Measurements from ENCODE around the gene EMC9. TPM values are rescaled to one million over a fixed set of nuclear protein-coding genes. Genes with fewer than 3 reads are reported as not detected.

EMC9 gene
- total and polyA plus RNA-seq, 4 donors: 8.6 to 17.8 (median 13.4) TPM

- no peak for DNase-seq (ENCODE audit: low spot score)
- Histone ChIP-seq H3K27me3 (ENCODE audit: control insufficient read depth in 4 of 4, insufficient read depth in 4 of 4, low read length in 3 of 4) (no peaks in the 10 kb centered on the region), H3K27ac (ENCODE audit: low read depth in 1 of 2, low read length in 2 of 2) (no peak overlapping the region), H3K36me3 (ENCODE audit: control insufficient read depth in 4 of 4, insufficient read depth in 3 of 4, low read depth in 1 of 4, low read length in 3 of 4) (peaks cover 8 to 53% (median 48%) of the 10 kb centered on the region in 4 donors), H3K4me1 (ENCODE audit: control insufficient read depth in 4 of 4, insufficient read depth in 4 of 4, low read length in 3 of 4) (peaks cover 3 to 16% (median 12%) of the 10 kb centered on the region in 4 donors), H3K4me3 (ENCODE audit: low read depth in 1 of 3, low read length in 3 of 3) (no peak overlapping the region), H3K9ac (ENCODE audit: low read depth in 1 of 2, low read length in 2 of 2) (no peak overlapping the region), H3K9me3 (ENCODE audit: control insufficient read depth in 4 of 4, low read length in 3 of 4) (no peaks in the 10 kb centered on the region)
- 96% methylated on average over 16 of the region's 16 CpGs for WGBS
- no peak for TF ChIP-seq HNF4G (IDR thresholded peaks at IDR 0.05)
- no peak for TF ChIP-seq RAD21 (IDR thresholded peaks at IDR 0.05)
- no peak for TF ChIP-seq FOXA2 (IDR thresholded peaks at IDR 0.05)
- TF ChIP-seq REST (IDR thresholded peaks at IDR 0.05): no peak
- no peak for TF ChIP-seq TAF1 (conservative IDR thresholded peaks at IDR 0.05)
- no peak for TF ChIP-seq FOXA1 (IDR thresholded peaks at IDR 0.05)
- TF ChIP-seq SP1 (IDR thresholded peaks at IDR 0.05): no peak
- no peak for TF ChIP-seq NR2F2 (IDR thresholded peaks at IDR 0.05)
- TF ChIP-seq JUND (IDR thresholded peaks at IDR 0.05): no peak
- TF ChIP-seq HNF4A (conservative IDR thresholded peaks at IDR 0.05): no peak
- no peak for TF ChIP-seq YY1 (IDR thresholded peaks at IDR 0.05)
- no peak for TF ChIP-seq EGR1 (IDR thresholded peaks at IDR 0.05; ENCODE audit: low read depth in 2 of 2)
- no peak for TF ChIP-seq GABPA (IDR thresholded peaks at IDR 0.05 in 1 of 2, conservative IDR thresholded peaks at IDR 0.05 in 1 of 2)
Observed at GRCh38 chr14:24151404-24152080, 10.2 kb upstream of the EMC9 start.

- WGBS: 91% methylated on average over 9 of the region's 9 CpGs
- TF ChIP-seq ATF3 (IDR thresholded peaks at IDR 0.05): no peak
- H3K27ac ChIP-seq (ENCODE audit: low read depth in 1 of 2, low read length in 2 of 2): no peak overlapping the region
- no peaks in the 10 kb centered on the region for H3K9me3 ChIP-seq (ENCODE audit: control insufficient read depth in 4 of 4, low read length in 3 of 4)
- peaks cover 6 to 49% (median 44%) of the 10 kb centered on the region in 4 donors for H3K36me3 ChIP-seq (ENCODE audit: control insufficient read depth in 4 of 4, insufficient read depth in 3 of 4, low read depth in 1 of 4, low read length in 3 of 4)
- no peak overlapping the region for H3K9ac ChIP-seq (ENCODE audit: low read depth in 1 of 2, low read length in 2 of 2)
- H3K4me1 ChIP-seq (ENCODE audit: control insufficient read depth in 4 of 4, insufficient read depth in 4 of 4, low read length in 3 of 4): peaks cover 3 to 19% (median 12%) of the 10 kb centered on the region in 4 donors
- no peak overlapping the region for H3K4me3 ChIP-seq (ENCODE audit: low read depth in 1 of 3, low read length in 3 of 3)
- no peak for DNase-seq (ENCODE audit: low spot score)
- no peaks in the 10 kb centered on the region for H3K27me3 ChIP-seq (ENCODE audit: control insufficient read depth in 4 of 4, insufficient read depth in 4 of 4, low read length in 3 of 4)
Observed at GRCh38 chr14:24150993-24151392, 9.6 kb upstream of the EMC9 start.

- Histone ChIP-seq H3K4me3 (ENCODE audit: low read depth in 1 of 3, low read length in 3 of 3) (no peak overlapping the region), H3K4me1 (ENCODE audit: control insufficient read depth in 4 of 4, insufficient read depth in 4 of 4, low read length in 3 of 4) (peaks cover 3 to 23% (median 16%) of the 10 kb centered on the region in 4 donors), H3K27ac (ENCODE audit: low read depth in 1 of 2, low read length in 2 of 2) (no peak overlapping the region), H3K27me3 (ENCODE audit: control insufficient read depth in 4 of 4, insufficient read depth in 4 of 4, low read length in 3 of 4) (no peaks in the 10 kb centered on the region), H3K36me3 (ENCODE audit: control insufficient read depth in 4 of 4, insufficient read depth in 3 of 4, low read depth in 1 of 4, low read length in 3 of 4) (peaks cover 6 to 45% (median 40%) of the 10 kb centered on the region in 4 donors), H3K9me3 (ENCODE audit: control insufficient read depth in 4 of 4, low read length in 3 of 4) (no peaks in the 10 kb centered on the region), H3K9ac (ENCODE audit: low read depth in 1 of 2, low read length in 2 of 2) (no peak overlapping the region)
- WGBS: 94% methylated on average over 9 of the region's 9 CpGs
- no peak for DNase-seq (ENCODE audit: low spot score)
- TF ChIP-seq HNF4A (conservative IDR thresholded peaks at IDR 0.05): no peak
- no peak for TF ChIP-seq CTCF (IDR thresholded peaks at IDR 0.05; ENCODE audit: low read depth, low read length, missing input control)
- TF ChIP-seq SP1 (IDR thresholded peaks at IDR 0.05): no peak
- TF ChIP-seq FOXA1 (IDR thresholded peaks at IDR 0.05): no peak
- TF ChIP-seq ZBTB33 (IDR thresholded peaks at IDR 0.05): no peak
- no peak for TF ChIP-seq GABPA (IDR thresholded peaks at IDR 0.05 in 1 of 2, conservative IDR thresholded peaks at IDR 0.05 in 1 of 2)
- no peak for TF ChIP-seq NR2F2 (IDR thresholded peaks at IDR 0.05)
- no peak for TF ChIP-seq YY1 (IDR thresholded peaks at IDR 0.05)
- TF ChIP-seq HNF4G (IDR thresholded peaks at IDR 0.05): no peak
- no peak for TF ChIP-seq MAX (IDR thresholded peaks at IDR 0.05)
- TF ChIP-seq RAD21 (IDR thresholded peaks at IDR 0.05): no peak
- TF ChIP-seq ATF3 (IDR thresholded peaks at IDR 0.05): no peak
- no peak for TF ChIP-seq FOXA2 (IDR thresholded peaks at IDR 0.05)
- no peak for TF ChIP-seq EGR1 (IDR thresholded peaks at IDR 0.05; ENCODE audit: low read depth in 2 of 2)
- TF ChIP-seq JUND (IDR thresholded peaks at IDR 0.05): no peak
Observed at GRCh38 chr14:24150567-24150966, 9.2 kb upstream of the EMC9 start.

Measured in liver (tissue), 9 donors.